ENCODE data around the gene ACSM6.
"Not testable (repeated sequence)": the region's sequence is repeated elsewhere in the genome, so short reads cannot be mapped to it uniquely, and the experiment has no call there.

ACSM6 gene

GRCh38 chr10:95217476-95217875 lies 23.4 kb downstream of the ACSM6 start:
- DNase-seq: no peak

GRCh38 chr10:95220539-95220938 lies 26.5 kb downstream of the ACSM6 start:
- DNase-seq: no peak

- DNase-seq: no peak
Measured at GRCh38 chr10:95221124-95221523, 27.1 kb downstream of the ACSM6 start.

- DNase-seq: no peak
Measured at GRCh38 chr10:95225136-95225535, 31.1 kb downstream of the ACSM6 start.

GRCh38 chr10:95228934-95229723 lies 35.1 kb downstream of the ACSM6 start:
- not testable (repeated sequence) for DNase-seq

- DNase-seq: no peak
Measured at GRCh38 chr10:95229724-95230627, 35.9 kb downstream of the ACSM6 start.

- peak; percentile 35 for DNase-seq
Measured at GRCh38 chr10:95230677-95231586, 36.9 kb downstream of the ACSM6 start.

GRCh38 chr10:95233377-95234034 lies 39.5 kb downstream of the ACSM6 start:
- no peak for DNase-seq

- DNase-seq: no peak
Measured at GRCh38 chr10:95234951-95235350, 40.9 kb downstream of the ACSM6 start.

GRCh38 chr10:95235676-95236067 lies 41.6 kb downstream of the ACSM6 start:
- DNase-seq: no peak

GRCh38 chr10:95236068-95236903 lies 42.2 kb downstream of the ACSM6 start:
- DNase-seq: no peak

- DNase-seq: no peak
Measured at GRCh38 chr10:95237376-95238170, 43.5 kb downstream of the ACSM6 start.

- DNase-seq: not testable (repeated sequence)
Measured at GRCh38 chr10:95240096-95240495, 46.1 kb downstream of the ACSM6 start.

- no peak for DNase-seq
Measured at GRCh38 chr10:95240811-95241210, 46.8 kb downstream of the ACSM6 start.

- DNase-seq: no peak
Measured at GRCh38 chr10:95241533-95241932, 47.5 kb downstream of the ACSM6 start.

GRCh38 chr10:95242581-95243317 lies 48.7 kb downstream of the ACSM6 start:
- DNase-seq: peak; percentile 4

GRCh38 chr10:95243318-95243617 lies 49.2 kb downstream of the ACSM6 start:
- DNase-seq: no peak

- DNase-seq: no peak
Measured at GRCh38 chr10:95244152-95244551, 50.1 kb downstream of the ACSM6 start.

- no peak for DNase-seq
Measured at GRCh38 chr10:95245425-95246055, 51.5 kb downstream of the ACSM6 start.
